HepG2 (cell line): ENCODE measurements around the gene KAT2A. TPM values are rescaled to one million over a fixed set of nuclear protein-coding genes. Genes with fewer than 3 reads are reported as not detected.

Experiments
- AHR ChIP-seq: IDR thresholded peaks from 2 replicates; pipeline ENCODE4 v1.6.1; 2018; ENCODE audit warnings: missing genetic modification reagents, missing compliant biosample characterization
- ESRRA ChIP-seq: sonication (generic); formaldehyde crosslinking; IDR thresholded peaks from 2 replicates; pipeline ENCODE4 v1.5.1; 2020; ENCODE audit warnings: mild to moderate bottlenecking, low read depth, missing genetic modification reagents
- JARID2 ChIP-seq: sonication (generic); formaldehyde crosslinking; IDR thresholded peaks from 2 replicates; pipeline ENCODE4 v1.8.1; 2023; ENCODE audit warnings: missing genetic modification reagents, inconsistent platforms; ENCODE audit not compliant: insufficient replicate concordance
- KLF16 ChIP-seq, 2 experiments: sonication (generic) in 1 of 2; formaldehyde crosslinking in 1 of 2; IDR thresholded peaks; 2 replicates each; pipeline versions ENCODE4 v1.6.1 to v1.8.0; 2016 to 2023; ENCODE audit warnings: missing genetic modification reagents in 2 of 2, missing compliant biosample characterization in 1 of 2
- MXD4 ChIP-seq: IDR thresholded peaks from 2 replicates; pipeline ENCODE4 v1.6.1; 2016; ENCODE audit warnings: mild to moderate bottlenecking, missing biosample characterization, missing genetic modification reagents
- NFIB ChIP-seq: sonication (generic); formaldehyde crosslinking; IDR thresholded peaks from 2 replicates; pipeline ENCODE4 v1.9.0; 2021; ENCODE audit warnings: missing genetic modification reagents, mild to moderate bottlenecking, borderline replicate concordance
- NRL ChIP-seq: sonication (generic); formaldehyde crosslinking; IDR thresholded peaks from 2 replicates; pipeline ENCODE4 v1.5.0; 2020; ENCODE audit warnings: missing genetic modification reagents, mild to moderate bottlenecking, moderate library complexity, borderline replicate concordance
- ONECUT2 ChIP-seq: sonication (generic); formaldehyde crosslinking; IDR thresholded peaks from 2 replicates; pipeline ENCODE4 v1.4.0; 2020; ENCODE audit warnings: missing genetic modification reagents
- RAD51 ChIP-seq: fragments of 450-650 bp; IDR thresholded peaks from 2 replicates; pipeline ENCODE4 v1.6.1; 2016; ENCODE audit warnings: borderline replicate concordance
- RFXANK ChIP-seq: IDR thresholded peaks from 2 replicates; pipeline ENCODE4 v1.6.1; 2016
- SALL2 ChIP-seq: sonication (generic); formaldehyde crosslinking; IDR thresholded peaks from 2 replicates; pipeline ENCODE4 v1.8.1; 2023; ENCODE audit warnings: mild to moderate bottlenecking, missing genetic modification reagents, inconsistent platforms
- TEAD3 ChIP-seq: optimal IDR thresholded peaks from 2 replicates; pipeline ENCODE3; 2016; ENCODE audit warnings: borderline replicate concordance
- TOPORS ChIP-seq: sonication (generic); formaldehyde crosslinking; IDR thresholded peaks from 2 replicates; pipeline ENCODE4 v1.8.0; 2023; ENCODE audit warnings: mild to moderate bottlenecking, missing genetic modification reagents
- ZNF234 ChIP-seq: sonication (generic); formaldehyde crosslinking; conservative IDR thresholded peaks from 2 replicates; pipeline ENCODE4 v1.5.1; 2020; ENCODE audit warnings: mild to moderate bottlenecking, missing genetic modification reagents
- ZNF251 ChIP-seq: sonication (generic); formaldehyde crosslinking; IDR thresholded peaks from 2 replicates; pipeline ENCODE4 v1.9.0; 2021; ENCODE audit warnings: mild to moderate bottlenecking, missing genetic modification reagents
- ZNF558 ChIP-seq: sonication (generic); formaldehyde crosslinking; IDR thresholded peaks from 2 replicates; pipeline ENCODE4 v1.9.0; 2022; ENCODE audit warnings: mild to moderate bottlenecking, missing genetic modification reagents, borderline replicate concordance
- ZNF570 ChIP-seq: sonication (generic); formaldehyde crosslinking; IDR thresholded peaks from 2 replicates; pipeline ENCODE4 v1.4.0; 2020; ENCODE audit warnings: mild to moderate bottlenecking, missing genetic modification reagents, borderline replicate concordance
- ZNF761 ChIP-seq: sonication (generic); formaldehyde crosslinking; conservative IDR thresholded peaks from 2 replicates; pipeline ENCODE4 v1.4.0; 2020; ENCODE audit warnings: mild to moderate bottlenecking, missing genetic modification reagents
- polyA plus RNA-seq, 8 experiments: library from polyadenylated mRNA; depleted of rRNA in 3 of 8; stranded (reverse) in 7 of 8; unstranded in 1 of 8; fragments of >200 nt; fragmentation: Illumina TruSeq in 4 of 8; extraction: Trizol in 4 of 8; gene quantifications; 2 replicates each; pipeline versions ENCODE4 v1.2.1 to v1.2.3, GENCODE V29; 2011 to 2016; ENCODE audit warnings: low read depth in 4 of 8, missing spikeins in 1 of 8, mixed read lengths in 1 of 8; ENCODE audit not compliant: insufficient read depth in 1 of 8
- total RNA-seq, 5 experiments: library from RNA; depleted of rRNA; stranded (reverse); fragments of >200 nt; fragmentation: Illumina TruSeq; extraction: Trizol; gene quantifications; 2 replicates each; pipeline ENCODE4 v1.2.3, GENCODE V29; 2016; ENCODE audit warnings: low read depth in 1 of 5
- TF ChIP-seq, protein P1 (sequence below): sonication (generic); formaldehyde crosslinking; IDR thresholded peaks from 2 replicates; pipeline ENCODE4 v1.4.0; 2020; ENCODE audit warnings: mild to moderate bottlenecking, missing genetic modification reagents
- TF ChIP-seq, protein P2 (sequence below): sonication (generic); formaldehyde crosslinking; IDR thresholded peaks from 2 replicates; pipeline ENCODE4 v1.5.0; 2020; ENCODE audit warnings: missing genetic modification reagents
- TF ChIP-seq, protein P3 (sequence below): sonication (generic); formaldehyde crosslinking; IDR thresholded peaks from 2 replicates; pipeline ENCODE4 v1.4.0; 2020; ENCODE audit warnings: mild to moderate bottlenecking, missing genetic modification reagents
- TF ChIP-seq, protein P4 (sequence below): sonication (generic); formaldehyde crosslinking; IDR thresholded peaks from 2 replicates; pipeline ENCODE4 v1.9.0; 2022; ENCODE audit warnings: missing genetic modification reagents, mild to moderate bottlenecking, borderline replicate concordance
- TF ChIP-seq, protein P5 (sequence below): sonication (generic); formaldehyde crosslinking; IDR thresholded peaks from 2 replicates; pipeline ENCODE4 v1.8.0; 2022; ENCODE audit warnings: missing genetic modification reagents, low read depth, mild to moderate bottlenecking, borderline replicate concordance
- TF ChIP-seq, protein P6 (sequence below): conservative IDR thresholded peaks from 2 replicates; pipeline ENCODE4 v1.6.1; 2018; ENCODE audit warnings: missing genetic modification reagents

KAT2A gene
- total and polyA plus RNA-seq, 2 of the 13 experiments (the other 11 are each of a cell fraction or from before 2014, with no cell fraction given), result 29.1 to 90.4 TPM

DNA sequence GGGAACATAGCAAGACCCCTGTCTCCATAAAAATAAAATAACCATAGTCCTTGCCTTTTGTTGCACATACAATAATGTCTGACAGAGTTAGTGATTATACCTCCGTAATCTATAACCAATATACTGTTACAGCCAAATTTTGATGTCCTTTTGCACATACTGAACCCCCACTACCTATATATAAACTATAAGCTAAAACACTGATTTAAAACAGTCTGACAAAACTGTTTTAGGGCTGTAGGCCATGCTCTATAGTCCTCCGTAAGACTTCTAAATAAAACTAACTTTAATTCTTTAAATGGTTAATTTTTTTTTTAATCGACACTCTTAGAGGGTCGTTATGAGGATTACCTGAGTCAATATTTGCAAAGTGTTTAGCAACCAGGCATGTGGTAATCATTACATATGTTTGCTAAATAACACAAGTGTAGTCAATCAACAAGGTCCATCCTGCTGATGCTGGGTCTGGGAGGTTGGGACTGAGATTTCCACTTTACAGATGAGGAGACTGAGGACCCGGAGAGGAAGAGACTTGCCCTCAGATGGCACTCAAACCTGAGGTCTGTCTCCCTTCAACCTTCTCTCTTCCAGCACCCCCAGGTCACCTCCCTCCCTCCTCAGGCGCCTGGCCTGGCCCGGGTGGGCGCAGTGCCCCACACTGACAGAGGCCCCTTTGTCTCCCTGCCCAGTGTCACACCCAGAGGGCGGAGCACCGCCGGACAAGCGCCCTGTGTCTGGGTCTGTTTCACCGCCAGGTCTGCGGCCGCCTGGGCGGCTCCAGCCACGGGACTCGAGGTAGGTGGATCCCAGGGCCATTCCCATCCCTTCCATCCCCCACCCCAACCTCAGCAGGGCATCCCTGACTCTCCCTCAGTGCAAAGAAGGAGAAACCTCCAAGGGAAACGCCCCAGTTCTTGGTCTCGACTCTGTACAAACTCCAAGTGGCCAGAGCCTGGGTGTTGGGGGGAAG lies 33.1 kb downstream of the KAT2A start (continued):
- peak in 1 of 2 experiments; percentile 51; a peak in 1 of 4 replicates for TF ChIP-seq KLF16 (CRISPR knock-in tag; IDR thresholded peaks at IDR 0.05)
- no peak for TF ChIP-seq ZNF558 (CRISPR knock-in tag)
- TF ChIP-seq ZNF761 (CRISPR knock-in tag), result peak; percentile 65; the same call in 1 of the 2 replicates
- 0 out of 2 replicates have a peak, but pooled peaks have one; percentile 44 for TF ChIP-seq ONECUT2 (CRISPR knock-in tag)
- TF ChIP-seq ZNF251 (CRISPR knock-in tag), result no peak
- TF ChIP-seq, protein P1, sequence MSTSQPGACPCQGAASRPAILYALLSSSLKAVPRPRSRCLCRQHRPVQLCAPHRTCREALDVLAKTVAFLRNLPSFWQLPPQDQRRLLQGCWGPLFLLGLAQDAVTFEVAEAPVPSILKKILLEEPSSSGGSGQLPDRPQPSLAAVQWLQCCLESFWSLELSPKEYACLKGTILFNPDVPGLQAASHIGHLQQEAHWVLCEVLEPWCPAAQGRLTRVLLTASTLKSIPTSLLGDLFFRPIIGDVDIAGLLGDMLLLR (CRISPR knock-in tag), result peak; percentile 68; the same call in 1 of the 2 replicates
- TF ChIP-seq MXD4 (CRISPR knock-in tag), result no peak
- TF ChIP-seq, protein P2, sequence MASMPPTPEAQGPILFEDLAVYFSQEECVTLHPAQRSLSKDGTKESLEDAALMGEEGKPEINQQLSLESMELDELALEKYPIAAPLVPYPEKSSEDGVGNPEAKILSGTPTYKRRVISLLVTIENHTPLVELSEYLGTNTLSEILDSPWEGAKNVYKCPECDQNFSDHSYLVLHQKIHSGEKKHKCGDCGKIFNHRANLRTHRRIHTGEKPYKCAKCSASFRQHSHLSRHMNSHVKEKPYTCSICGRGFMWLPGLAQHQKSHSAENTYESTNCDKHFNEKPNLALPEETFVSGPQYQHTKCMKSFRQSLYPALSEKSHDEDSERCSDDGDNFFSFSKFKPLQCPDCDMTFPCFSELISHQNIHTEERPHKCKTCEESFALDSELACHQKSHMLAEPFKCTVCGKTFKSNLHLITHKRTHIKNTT (CRISPR knock-in tag), result no peak
- TF ChIP-seq, protein P3, sequence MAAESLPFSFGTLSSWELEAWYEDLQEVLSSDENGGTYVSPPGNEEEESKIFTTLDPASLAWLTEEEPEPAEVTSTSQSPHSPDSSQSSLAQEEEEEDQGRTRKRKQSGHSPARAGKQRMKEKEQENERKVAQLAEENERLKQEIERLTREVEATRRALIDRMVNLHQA (CRISPR knock-in tag), result no peak
- TF ChIP-seq NRL (CRISPR knock-in tag), result peak; percentile 49; the same call in 1 of the 2 replicates
- no peak for TF ChIP-seq ZNF570 (CRISPR knock-in tag)
- peak; percentile 14 for TF ChIP-seq TEAD3 (CRISPR knock-in tag)
- no peak for TF ChIP-seq NFIB
- TF ChIP-seq TOPORS (CRISPR knock-in tag), result no peak
- no peak for TF ChIP-seq ESRRA
- TF ChIP-seq SALL2 (CRISPR knock-in tag), result 0 out of 2 replicates have a peak, but pooled peaks have one; percentile 65
- no peak for TF ChIP-seq ZNF234
- no peak for TF ChIP-seq RFXANK
- TF ChIP-seq, protein P4, sequence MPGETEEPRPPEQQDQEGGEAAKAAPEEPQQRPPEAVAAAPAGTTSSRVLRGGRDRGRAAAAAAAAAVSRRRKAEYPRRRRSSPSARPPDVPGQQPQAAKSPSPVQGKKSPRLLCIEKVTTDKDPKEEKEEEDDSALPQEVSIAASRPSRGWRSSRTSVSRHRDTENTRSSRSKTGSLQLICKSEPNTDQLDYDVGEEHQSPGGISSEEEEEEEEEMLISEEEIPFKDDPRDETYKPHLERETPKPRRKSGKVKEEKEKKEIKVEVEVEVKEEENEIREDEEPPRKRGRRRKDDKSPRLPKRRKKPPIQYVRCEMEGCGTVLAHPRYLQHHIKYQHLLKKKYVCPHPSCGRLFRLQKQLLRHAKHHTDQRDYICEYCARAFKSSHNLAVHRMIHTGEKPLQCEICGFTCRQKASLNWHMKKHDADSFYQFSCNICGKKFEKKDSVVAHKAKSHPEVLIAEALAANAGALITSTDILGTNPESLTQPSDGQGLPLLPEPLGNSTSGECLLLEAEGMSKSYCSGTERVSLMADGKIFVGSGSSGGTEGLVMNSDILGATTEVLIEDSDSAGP (CRISPR knock-in tag), result peak; percentile 81; the same call in 1 of the 2 replicates
- TF ChIP-seq JARID2 (CRISPR knock-in tag), result no peak
- TF ChIP-seq, protein P5, sequence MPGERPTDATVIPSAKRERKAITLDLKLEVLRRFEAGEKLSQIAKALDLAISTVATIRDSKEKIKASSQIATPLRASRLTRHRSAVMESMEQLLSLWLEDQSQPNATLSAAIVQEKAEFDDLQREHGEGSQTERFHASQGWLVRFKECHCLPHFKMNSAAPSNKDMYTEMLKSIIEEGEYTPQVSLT, result no peak
- TF ChIP-seq, protein P6, sequence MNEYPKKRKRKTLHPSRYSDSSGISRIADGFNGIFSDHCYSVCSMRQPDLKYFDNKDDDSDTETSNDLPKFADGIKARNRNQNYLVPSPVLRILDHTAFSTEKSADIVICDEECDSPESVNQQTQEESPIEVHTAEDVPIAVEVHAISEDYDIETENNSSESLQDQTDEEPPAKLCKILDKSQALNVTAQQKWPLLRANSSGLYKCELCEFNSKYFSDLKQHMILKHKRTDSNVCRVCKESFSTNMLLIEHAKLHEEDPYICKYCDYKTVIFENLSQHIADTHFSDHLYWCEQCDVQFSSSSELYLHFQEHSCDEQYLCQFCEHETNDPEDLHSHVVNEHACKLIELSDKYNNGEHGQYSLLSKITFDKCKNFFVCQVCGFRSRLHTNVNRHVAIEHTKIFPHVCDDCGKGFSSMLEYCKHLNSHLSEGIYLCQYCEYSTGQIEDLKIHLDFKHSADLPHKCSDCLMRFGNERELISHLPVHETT (CRISPR knock-in tag), result 0 out of 2 replicates have a peak, but pooled peaks have one; percentile 24
- TF ChIP-seq AHR (CRISPR knock-in tag), result 0 out of 2 replicates have a peak, but pooled peaks have one; percentile 24
- TF ChIP-seq RAD51, result no peak
